Germinal center (tissue), 1 donor: ENCODE data around the gene ARIH2.
A peak's percentile ranks its signal among the peaks of the same experiment; 100 is the strongest.

Experiments used
- DNase-seq: peaks from one replicate; pipeline ENCODE4 v3.0.0; 2012; ENCODE audit warnings: mixed read lengths, low spot score

The ARIH2 gene

DNA sequence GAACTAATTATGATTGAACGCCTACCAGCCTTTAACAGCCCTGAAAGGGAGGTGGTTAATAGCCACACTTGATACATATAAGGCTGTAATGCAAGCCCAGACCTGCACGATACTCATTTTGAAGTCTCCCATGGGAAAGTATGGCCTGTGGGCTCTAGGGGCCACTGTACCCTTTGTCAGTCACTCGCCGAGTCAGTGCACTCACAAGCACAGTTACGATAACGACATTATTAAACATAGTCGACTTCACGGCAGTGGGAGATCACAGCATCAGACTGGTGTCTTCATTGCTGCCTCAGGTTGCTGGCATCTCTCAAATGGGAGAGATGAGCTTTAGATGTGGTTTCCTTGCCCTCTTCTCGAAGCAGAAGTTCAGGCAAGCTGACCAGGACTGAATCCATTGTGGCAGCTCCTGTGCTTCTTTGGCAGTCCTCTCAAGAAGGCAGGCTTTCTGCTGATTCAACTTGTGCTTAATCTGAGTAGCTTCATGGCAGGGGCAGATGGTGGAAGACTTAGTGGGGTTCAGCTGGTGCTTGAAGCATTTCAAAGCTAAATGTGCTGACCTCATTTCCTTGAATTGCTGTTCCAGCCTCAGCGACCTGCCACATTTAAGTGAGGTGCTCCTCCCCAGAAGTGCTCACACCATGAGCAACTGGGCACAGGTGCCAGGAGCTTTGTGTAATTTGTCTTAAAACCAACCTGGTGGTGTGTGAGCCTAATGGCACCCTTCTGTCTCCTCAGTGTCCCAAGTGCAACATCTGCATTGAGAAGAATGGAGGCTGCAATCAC lies 55.6 kb downstream of the ARIH2 start:
- DNase-seq, result no peak

- DNase-seq, result no peak
Measured at GRCh38 chr3:48979451-48979850, 60.8 kb downstream of the ARIH2 start.

GRCh38 chr3:48980295-48980694 lies 61.7 kb downstream of the ARIH2 start:
- no peak for DNase-seq

DNA sequence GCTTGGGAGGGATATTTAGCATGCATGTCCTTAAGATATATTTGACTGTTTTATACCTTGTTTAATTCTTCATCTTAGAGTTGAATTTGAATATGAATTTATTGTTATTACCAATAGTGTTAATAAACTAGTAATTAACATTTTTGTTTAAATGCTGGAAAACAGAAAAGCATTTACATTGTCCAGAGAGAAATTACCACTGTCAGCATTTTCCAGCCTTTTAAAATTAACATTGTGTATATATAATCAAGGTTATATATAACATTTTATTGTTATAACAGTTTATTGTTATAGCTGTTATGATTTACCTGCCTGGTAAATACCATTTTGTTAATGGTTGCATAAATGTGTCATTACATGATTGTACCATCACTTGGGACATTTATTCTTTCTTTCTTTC lies 63.4 kb downstream of the ARIH2 start:
- DNase-seq, result no peak

DNA sequence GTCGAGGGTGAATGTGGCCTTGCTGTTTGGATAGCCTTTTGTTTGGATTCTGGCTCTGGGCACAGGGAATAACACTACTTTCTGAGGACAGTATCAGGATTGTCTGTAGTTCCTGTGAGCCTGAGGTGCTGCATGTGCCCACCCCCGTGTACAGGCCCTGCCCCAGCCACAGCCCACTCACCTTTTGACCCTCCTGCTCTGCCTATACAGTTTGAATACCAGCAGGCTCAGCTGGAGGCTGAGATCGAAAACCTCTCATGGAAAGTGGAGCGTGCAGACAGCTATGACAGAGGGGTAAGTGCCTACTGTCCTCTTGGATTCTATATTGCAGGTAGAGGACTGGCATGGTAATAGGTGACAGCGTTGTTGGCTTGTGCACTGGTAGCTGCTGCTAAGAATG lies 64.0 kb downstream of the ARIH2 start:
- no peak for DNase-seq

DNA sequence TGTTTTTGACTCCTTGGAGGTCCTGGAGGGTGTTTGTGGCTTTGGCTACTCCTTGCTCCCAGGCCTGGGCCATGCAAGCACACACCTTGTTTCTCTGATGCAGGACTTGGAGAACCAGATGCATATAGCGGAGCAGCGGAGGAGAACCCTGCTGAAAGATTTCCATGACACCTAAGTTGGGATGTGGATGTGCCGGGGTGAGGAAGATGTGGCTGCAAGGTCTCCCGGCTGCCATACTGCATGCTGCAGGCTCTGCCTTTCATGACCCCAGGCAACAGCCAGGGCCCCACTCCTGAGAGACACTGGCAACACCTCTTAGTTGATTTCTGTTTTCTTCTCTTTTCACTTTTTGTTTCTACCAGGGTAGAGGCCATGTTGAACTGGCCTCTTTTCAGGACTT lies 64.5 kb downstream of the ARIH2 start:
- DNase-seq, result no peak

- no peak for DNase-seq
Measured at GRCh38 chr3:48984663-48985062, 66.0 kb downstream of the ARIH2 start.

- DNase-seq, result no peak
Measured at GRCh38 chr3:48985831-48986376, 67.3 kb downstream of the ARIH2 start.

DNA sequence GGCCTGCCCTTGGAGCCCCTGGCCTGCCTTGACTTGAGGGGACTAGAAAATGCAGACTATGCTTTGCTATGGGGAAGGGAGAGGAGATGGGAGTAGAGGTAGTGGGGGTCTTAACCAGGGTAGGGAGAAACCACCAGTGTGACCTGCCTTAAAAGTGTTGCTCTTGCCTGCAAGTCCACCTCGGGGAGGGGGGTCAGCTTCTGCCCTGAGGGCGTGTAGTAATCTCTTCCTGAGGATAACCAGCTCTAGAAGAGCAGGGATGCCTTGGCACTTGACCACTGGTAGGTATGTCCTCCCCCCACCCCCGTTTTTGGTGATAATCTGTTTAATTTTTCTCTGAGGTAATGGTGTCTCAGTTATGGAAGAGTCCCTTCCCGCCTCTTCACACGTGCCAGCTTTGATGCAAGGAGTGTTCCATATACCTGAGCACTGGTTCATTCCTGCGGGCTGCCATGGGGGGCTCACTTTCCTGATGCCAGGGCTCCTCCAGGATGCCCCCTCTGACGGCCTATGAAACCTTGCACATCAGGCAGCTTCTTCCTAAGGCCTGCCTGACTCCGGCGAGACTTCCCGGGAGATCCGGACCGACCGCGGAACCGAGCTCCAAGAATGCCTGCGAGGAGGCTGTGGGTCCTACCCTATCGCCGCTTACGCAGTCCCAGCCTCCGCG lies 70.6 kb downstream of the ARIH2 start:
- DNase-seq, result no peak

GRCh38 chr3:48989796-48990635 lies 71.4 kb downstream of the ARIH2 start, which contains the start of gene P4HTM:
TSS of gene P4HTM (plus strand) at chr3:48990241. CDS start at chr3:48990257, 16 bp downstream.
- peak; percentile 55 for DNase-seq

DNA sequence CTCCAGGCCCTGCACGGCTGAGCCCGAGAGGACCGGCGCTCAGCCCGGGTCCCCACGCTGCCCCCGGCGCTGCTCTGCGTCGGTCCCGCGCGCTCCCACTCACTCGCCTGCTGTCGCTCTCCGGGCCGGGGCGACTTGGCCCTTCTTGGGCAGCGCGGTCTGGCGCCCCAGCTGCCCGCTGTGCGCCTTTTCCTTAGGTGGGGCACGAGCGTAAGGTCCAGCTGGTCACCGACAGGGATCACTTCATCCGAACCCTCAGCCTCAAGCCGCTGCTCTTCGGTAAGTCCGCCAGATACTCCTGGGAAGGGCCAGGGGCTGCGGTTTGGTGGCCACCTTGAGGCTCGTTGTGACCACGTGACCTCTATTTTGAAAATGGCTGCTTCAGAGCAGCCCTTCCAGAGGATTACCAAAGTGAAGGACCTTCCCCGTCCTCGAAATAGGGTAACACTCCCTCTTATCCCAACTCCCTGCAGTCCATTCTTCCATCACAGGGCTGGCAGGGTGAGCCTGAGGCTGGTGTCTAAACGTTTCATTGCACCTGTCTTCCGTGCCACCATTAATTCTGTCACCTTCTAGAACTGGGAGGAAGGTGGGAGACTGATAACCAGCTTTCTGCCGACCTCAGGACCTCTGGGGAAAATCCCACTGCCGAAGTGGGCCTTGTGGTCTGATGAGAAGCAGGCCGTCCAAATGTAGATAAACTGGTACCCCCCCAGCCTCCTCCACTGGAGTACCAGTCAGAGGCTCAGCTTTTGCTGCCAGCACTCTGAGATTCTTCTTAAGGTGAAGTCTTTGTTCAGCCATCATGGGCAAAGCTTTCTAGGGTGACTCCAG lies 72.2 kb downstream of the ARIH2 start:
- no peak for DNase-seq

DNA sequence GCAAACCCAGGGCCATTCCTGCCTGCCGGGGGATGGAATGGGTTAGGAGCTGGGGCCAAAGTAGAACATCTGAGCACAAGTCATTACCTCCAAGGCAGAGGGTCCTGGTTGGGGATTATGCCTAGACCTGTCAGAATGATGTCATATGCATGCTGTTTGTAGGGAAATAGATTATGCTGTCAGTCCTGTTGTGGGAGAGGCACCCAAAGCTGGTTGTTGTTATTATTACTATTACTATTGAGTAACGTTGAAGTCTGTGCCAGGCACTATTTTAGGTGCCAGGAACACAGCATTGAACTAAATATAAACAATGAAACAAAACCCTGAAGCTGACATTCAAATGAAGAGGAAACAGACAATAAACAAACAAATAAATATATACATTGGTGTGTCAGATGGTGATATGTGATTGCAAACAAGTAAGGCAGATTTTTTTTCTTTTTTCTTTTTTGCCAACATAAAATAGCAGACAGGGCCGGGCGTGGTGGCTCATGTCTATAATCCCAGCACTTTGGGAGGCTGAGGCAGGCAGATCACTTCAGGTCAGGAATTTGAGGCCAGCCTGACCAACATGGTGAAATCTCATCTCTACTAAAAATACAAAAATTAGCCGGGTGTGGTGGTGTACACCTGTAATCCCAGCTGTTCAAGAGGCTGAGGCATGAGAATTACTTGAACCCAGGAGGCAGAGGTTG lies 73.4 kb downstream of the ARIH2 start:
- DNase-seq, result no peak

- no peak for DNase-seq
Measured at GRCh38 chr3:48993834-48994233, 75.2 kb downstream of the ARIH2 start.

- DNase-seq, result no peak
Measured at GRCh38 chr3:48996640-48997039, 78.0 kb downstream of the ARIH2 start.

DNA sequence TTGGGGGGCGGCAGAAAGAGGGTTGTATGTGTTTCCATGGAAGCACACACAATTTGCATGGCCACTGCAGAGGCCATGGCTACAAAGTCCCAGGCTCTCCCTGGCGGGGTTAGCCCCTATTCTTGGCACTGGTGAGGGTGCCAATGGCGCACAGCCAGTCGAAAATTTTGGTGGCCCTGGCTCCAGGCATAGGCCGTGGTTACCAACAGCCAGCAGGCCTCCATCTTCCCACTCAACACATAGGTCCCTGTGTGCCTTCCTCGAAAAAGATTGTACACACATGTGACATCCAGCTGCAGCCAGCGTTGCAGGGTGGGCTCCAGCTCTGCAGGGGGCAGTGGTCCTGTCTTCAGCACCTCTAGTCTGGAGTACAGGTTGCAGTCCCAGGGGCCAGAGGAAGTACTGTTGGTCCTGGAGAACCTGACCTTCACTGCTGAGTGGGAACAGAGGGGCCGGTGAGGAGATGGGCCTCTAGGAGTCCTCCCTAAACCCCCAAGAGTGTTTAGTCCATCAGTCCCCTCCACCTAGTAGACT lies 78.5 kb downstream of the ARIH2 start:
- DNase-seq, result no peak

- DNase-seq, result no peak
Measured at GRCh38 chr3:48997714-48998637, 79.3 kb downstream of the ARIH2 start.

GRCh38 chr3:48999085-48999858 lies 80.6 kb downstream of the ARIH2 start:
- DNase-seq, result no peak

GRCh38 chr3:49001155-49001554 lies 82.5 kb downstream of the ARIH2 start:
- no peak for DNase-seq
